ENCODE measurements around the gene AK9. TPM values are rescaled to one million over a fixed set of nuclear protein-coding genes. Genes with fewer than 3 reads are reported as not detected.

AK9 gene
- total and polyA plus RNA-seq, 9 of the 15 experiments (the other 6 are each of a cell fraction or from before 2014, with no cell fraction given) = 0.59 to 1.9 (median 1.2) TPM

DNA sequence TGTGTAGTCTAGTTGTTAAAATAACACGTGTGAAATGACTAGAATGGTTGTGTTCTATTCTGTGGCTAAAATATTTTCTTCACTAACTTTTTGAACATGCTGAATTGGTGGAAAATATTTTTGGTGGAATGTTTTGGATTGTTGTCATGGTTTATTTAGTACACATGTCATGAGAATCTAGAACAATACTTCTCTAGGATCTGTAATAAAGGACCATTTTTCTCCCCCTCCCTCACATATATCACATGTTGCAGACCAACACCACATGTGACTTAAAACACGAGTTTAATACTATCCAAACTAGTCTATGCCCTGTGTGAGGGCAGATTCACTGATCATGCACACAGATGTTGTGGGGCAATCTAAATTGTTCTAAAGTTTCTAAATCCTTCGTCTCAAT is 29.3 kb upstream of the AK9 start (continued):
- no peak for TF ChIP-seq ILK (tag; IDR thresholded peaks at IDR 0.05; ENCODE audit: borderline replicate concordance, low read depth)
- no peak for TF ChIP-seq MIER1 (IDR thresholded peaks at IDR 0.05; ENCODE audit: low read depth)
- no peak for TF ChIP-seq TARDBP (IDR thresholded peaks at IDR 0.05)
- TF ChIP-seq IRF2 (CRISPR knock-in tag; IDR thresholded peaks at IDR 0.05) = no peak
- TF ChIP-seq, protein P1, sequence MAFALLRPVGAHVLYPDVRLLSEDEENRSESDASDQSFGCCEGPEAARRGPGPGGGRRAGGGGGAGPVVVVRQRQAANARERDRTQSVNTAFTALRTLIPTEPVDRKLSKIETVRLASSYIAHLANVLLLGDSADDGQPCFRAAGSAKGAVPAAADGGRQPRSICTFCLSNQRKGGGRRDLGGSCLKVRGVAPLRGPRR (CRISPR knock-in tag; IDR thresholded peaks at IDR 0.05) = no peak
- TF ChIP-seq STAG1 (CRISPR knock-in tag; IDR thresholded peaks at IDR 0.05; ENCODE audit: borderline replicate concordance) = no peak
- TF ChIP-seq ZBTB12 (CRISPR knock-in tag; IDR thresholded peaks at IDR 0.05) = no peak
- no peak for TF ChIP-seq MCM5 (IDR thresholded peaks at IDR 0.05; ENCODE audit: low read depth)
- no peak for TF ChIP-seq KAT2B (IDR thresholded peaks at IDR 0.05; ENCODE audit: low read depth, low read length)

DNA sequence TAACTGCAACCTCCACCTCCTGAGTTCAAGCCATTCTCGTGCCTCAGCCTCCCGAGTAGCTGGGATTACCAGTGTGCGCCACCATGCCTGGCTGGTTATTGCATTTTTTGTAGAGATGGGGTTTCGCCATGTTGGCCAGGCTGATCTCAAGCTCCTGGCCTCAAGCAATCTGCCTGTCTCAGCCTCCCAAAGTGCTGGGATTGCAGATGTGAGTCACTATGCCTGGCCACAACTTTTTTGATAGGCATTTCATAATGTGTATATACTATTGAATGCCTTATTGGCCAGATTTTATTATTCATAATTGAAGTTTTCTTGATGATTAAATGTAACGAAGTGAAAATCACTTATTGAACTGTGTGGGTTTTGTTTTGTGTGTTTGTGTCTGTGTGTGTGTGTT is 28.0 kb upstream of the AK9 start:
- TF ChIP-seq ZNF584 (CRISPR knock-in tag; IDR thresholded peaks at IDR 0.05; ENCODE audit: low read depth) = no peak
- H4K20me1 ChIP-seq (replicated peaks; ENCODE audit: control insufficient read depth, insufficient read depth, low read length) = no peaks in the 10 kb centered on the region
- H3K36me3 ChIP-seq (ENCODE audit: control insufficient read depth, insufficient read depth, low read length) = no peaks in the 10 kb centered on the region
- no peak overlapping the region for H3K4me2 ChIP-seq (ENCODE audit: insufficient read depth, low read length)
- intact Hi-C loops (cut with micrococcal nuclease) = no loop called here
- BruUV-seq (replicated peaks) = no TSS peak
- no peak overlapping the region for H3K27ac ChIP-seq (ENCODE audit: extremely low read depth, low read depth, low read length)
- in situ Hi-C loops (cut with MboI) = no loop called here
- H3K4me1 ChIP-seq (replicated peaks in 1 of 2; ENCODE audit: control insufficient read depth in 2 of 2, insufficient read depth in 2 of 2, low read length in 2 of 2) = no peaks in the 10 kb centered on the region
- no peaks in the 10 kb centered on the region for H3K9me3 ChIP-seq (replicated peaks; ENCODE audit: control insufficient read depth, insufficient read depth, low read depth, low read length)
- DNase-seq (ENCODE audit: extremely low read depth in 1 of 4, low spot score in 3 of 4) (no peak), ATAC-seq (no peak), FAIRE-seq (no peak)
- POLR2A ChIA-PET = no interaction called here
- no peaks in the 10 kb centered on the region for H3K9me1 ChIP-seq (ENCODE audit: control insufficient read depth, insufficient read depth, low read length)
- H3K79me2 ChIP-seq (ENCODE audit: control insufficient read depth, insufficient read depth, low read length) = no peaks in the 10 kb centered on the region
- H2AFZ ChIP-seq (ENCODE audit: low read depth, low read length) = no peak overlapping the region
- CTCF ChIA-PET (ENCODE audit: low intra/inter-chr PET ratio) = interaction anchor here (0.7 kb wide), 1 partner anchor 101 kb away, joined by 3 read pairs; no protein-coding TSS in a partner anchor
- 30% methylated on average over 5 of the region's 5 CpGs for WGBS (ENCODE audit: insufficient coverage, low coverage, missing lambda C conversion rate)
- H3K9ac ChIP-seq (ENCODE audit: insufficient read depth in 1 of 2, low read depth in 2 of 2, low read length in 2 of 2) = no peak overlapping the region
- no peaks in the 10 kb centered on the region for H3K27me3 ChIP-seq (ENCODE audit: control insufficient read depth in 2 of 2, insufficient read depth in 2 of 2, low read length in 2 of 2)
- no peak overlapping the region for H3K4me3 ChIP-seq

Data from K562 (cell line).